Liver (tissue), 9 donors: ENCODE measurements around the gene NUPR1. TPM values are rescaled to one million over a fixed set of nuclear protein-coding genes. Genes with fewer than 3 reads are reported as not detected.

Source experiments
- DNase-seq: peaks from one replicate; pipeline ENCODE4 v3.0.0-alpha.2; 2017; ENCODE audit warnings: low spot score
- H3K27ac ChIP-seq, 2 donors: one replicate each; pipeline ENCODE4 v1.7.0; 2013; ENCODE audit warnings: inconsistent platforms in 2 of 2, low read length in 2 of 2, control low read depth in 1 of 2, low read depth in 1 of 2, mild to moderate bottlenecking in 1 of 2
- H3K27me3 ChIP-seq, 4 donors: one replicate each; pipeline versions ENCODE4 v1.6.1 to v1.7.0; 2013; ENCODE audit warnings: low read length in 3 of 4, inconsistent platforms in 1 of 4, mild to moderate bottlenecking in 1 of 4, moderate library complexity in 1 of 4; ENCODE audit not compliant: control insufficient read depth in 4 of 4, insufficient read depth in 4 of 4
- H3K36me3 ChIP-seq, 4 donors: one replicate each; pipeline versions ENCODE4 v1.6.1 to v1.7.0; 2013; ENCODE audit warnings: low read length in 3 of 4, mild to moderate bottlenecking in 3 of 4, low read depth in 1 of 4, moderate library complexity in 1 of 4; ENCODE audit not compliant: control insufficient read depth in 4 of 4, insufficient read depth in 3 of 4
- H3K4me1 ChIP-seq, 4 donors: one replicate each; pipeline versions ENCODE4 v1.6.1 to v1.7.0; 2013; ENCODE audit warnings: low read length in 3 of 4, mild to moderate bottlenecking in 3 of 4, moderate library complexity in 1 of 4; ENCODE audit not compliant: control insufficient read depth in 4 of 4, insufficient read depth in 4 of 4
- H3K4me3 ChIP-seq, 3 donors: one replicate each; pipeline versions ENCODE4 v1.6.1 to v1.7.0; 2013; ENCODE audit warnings: low read length in 3 of 3, control low read depth in 1 of 3, low read depth in 1 of 3, mild to moderate bottlenecking in 1 of 3
- H3K9ac ChIP-seq, 2 donors: one replicate each; pipeline ENCODE4 v1.7.0; 2013; ENCODE audit warnings: low read length in 2 of 2, mild to moderate bottlenecking in 2 of 2, moderate library complexity in 2 of 2, control low read depth in 1 of 2, low read depth in 1 of 2
- H3K9me3 ChIP-seq, 4 donors: one replicate each; pipeline versions ENCODE4 v1.6.1 to v1.7.0; 2013; ENCODE audit warnings: low read length in 3 of 4; ENCODE audit not compliant: control insufficient read depth in 4 of 4
- EGR1 ChIP-seq, 2 donors: IDR thresholded peaks; 2 replicates each; pipeline ENCODE4 v1.6.1; 2016 to 2018; ENCODE audit warnings: antibody characterized with exemption in 2 of 2, low read depth in 2 of 2
- FOXA1 ChIP-seq: IDR thresholded peaks from 2 replicates; pipeline ENCODE4 v1.6.1; 2016; ENCODE audit warnings: antibody characterized with exemption
- FOXA2 ChIP-seq: IDR thresholded peaks from 2 replicates; pipeline ENCODE4 v1.6.1; 2016; ENCODE audit warnings: antibody characterized with exemption
- HNF4A ChIP-seq, 2 donors: conservative IDR thresholded peaks; 2 replicates each; pipeline ENCODE4 v1.6.1; 2016; ENCODE audit warnings: antibody characterized with exemption in 2 of 2, mild to moderate bottlenecking in 2 of 2
- HNF4G ChIP-seq: IDR thresholded peaks from 2 replicates; pipeline ENCODE4 v1.6.1; 2016; ENCODE audit warnings: antibody characterized with exemption
- JUND ChIP-seq, 2 donors: IDR thresholded peaks; 2 replicates each; pipeline ENCODE4 v1.6.1; 2016; ENCODE audit warnings: antibody characterized with exemption in 2 of 2
- NR2F2 ChIP-seq: IDR thresholded peaks from 2 replicates; pipeline ENCODE4 v1.6.1; 2016; ENCODE audit warnings: antibody characterized with exemption
- RAD21 ChIP-seq, 2 donors: IDR thresholded peaks; 2 replicates each; pipeline ENCODE4 v1.6.1; 2016; ENCODE audit warnings: antibody characterized with exemption in 2 of 2, mild to moderate bottlenecking in 2 of 2
- REST ChIP-seq: IDR thresholded peaks from 2 replicates; pipeline ENCODE4 v1.6.1; 2016; ENCODE audit warnings: antibody characterized with exemption, mild to moderate bottlenecking
- RXRA ChIP-seq, 2 donors: IDR thresholded peaks; 2 replicates each; pipeline ENCODE4 v1.6.1; 2017 to 2018; ENCODE audit warnings: antibody characterized with exemption in 2 of 2, mild to moderate bottlenecking in 1 of 2
- SP1 ChIP-seq: IDR thresholded peaks from 2 replicates; pipeline ENCODE4 v1.6.1; 2018; ENCODE audit warnings: antibody characterized with exemption, mild to moderate bottlenecking
- YY1 ChIP-seq: IDR thresholded peaks from 2 replicates; pipeline ENCODE4 v1.6.1; 2016; ENCODE audit warnings: antibody characterized with exemption, mild to moderate bottlenecking
- WGBS: extraction: QIAGEN DNeasy Blood & Tissue Kit; methylation state at CpG from one replicate; pipeline ENCODE4 v1.1.7; 2013; 5-methylcytosine and 5-hydroxymethylcytosine counted together
- polyA plus RNA-seq, 2 donors: library from polyadenylated mRNA; stranded (reverse) in 1 of 2; unstranded in 1 of 2; fragments of 200-250 nt in 1 of 2; fragments of >200 nt in 1 of 2; fragmentation: Nextera tagmentation in 1 of 2; extraction: Ambion mirVana in 1 of 2; gene quantifications; one replicate each; pipeline versions ENCODE4 v1.2.1 to v1.2.3, GENCODE V29; 2013 to 2015
- total RNA-seq, 2 donors: library from RNA; depleted of rRNA; stranded (reverse); fragments of >200 nt; gene quantifications; one replicate each; pipeline ENCODE4 v1.2.3, GENCODE V29; 2014
- TF ChIP-seq, protein P1 (sequence below): IDR thresholded peaks from 2 replicates; pipeline ENCODE4 v1.6.1; 2016; ENCODE audit warnings: antibody characterized with exemption
- TF ChIP-seq, protein P2 (sequence below): IDR thresholded peaks from 2 replicates; pipeline ENCODE4 v1.6.1; 2016; ENCODE audit warnings: antibody characterized with exemption
- TF ChIP-seq, protein P3 (sequence below): fragments of 150-350 bp; IDR thresholded peaks from 2 replicates; pipeline ENCODE4 v1.5.1; 2017; ENCODE audit warnings: improper control_type of control experiment, low read depth, low read length; ENCODE audit not compliant: missing input control
- TF ChIP-seq, protein P4 (sequence below): IDR thresholded peaks from 2 replicates; pipeline ENCODE4 v1.6.1; 2016; ENCODE audit warnings: antibody characterized with exemption
- donor health status: healthy.
- donor health status: healthy.
- donor health status: healthy.
- donor health status: healthy.
- donor health status: healthy.

Gene NUPR1
- total and polyA plus RNA-seq, 4 donors, result 10.9 to 305 (median 62.6) TPM

- H3K4me3 ChIP-seq, result no peak overlapping the region
- H3K36me3 ChIP-seq, result no peaks in the 10 kb centered on the region
- H3K27ac ChIP-seq, result peak overlapping the region; percentile 68 to 74
- no peak for DNase-seq
- TF ChIP-seq, protein P1, sequence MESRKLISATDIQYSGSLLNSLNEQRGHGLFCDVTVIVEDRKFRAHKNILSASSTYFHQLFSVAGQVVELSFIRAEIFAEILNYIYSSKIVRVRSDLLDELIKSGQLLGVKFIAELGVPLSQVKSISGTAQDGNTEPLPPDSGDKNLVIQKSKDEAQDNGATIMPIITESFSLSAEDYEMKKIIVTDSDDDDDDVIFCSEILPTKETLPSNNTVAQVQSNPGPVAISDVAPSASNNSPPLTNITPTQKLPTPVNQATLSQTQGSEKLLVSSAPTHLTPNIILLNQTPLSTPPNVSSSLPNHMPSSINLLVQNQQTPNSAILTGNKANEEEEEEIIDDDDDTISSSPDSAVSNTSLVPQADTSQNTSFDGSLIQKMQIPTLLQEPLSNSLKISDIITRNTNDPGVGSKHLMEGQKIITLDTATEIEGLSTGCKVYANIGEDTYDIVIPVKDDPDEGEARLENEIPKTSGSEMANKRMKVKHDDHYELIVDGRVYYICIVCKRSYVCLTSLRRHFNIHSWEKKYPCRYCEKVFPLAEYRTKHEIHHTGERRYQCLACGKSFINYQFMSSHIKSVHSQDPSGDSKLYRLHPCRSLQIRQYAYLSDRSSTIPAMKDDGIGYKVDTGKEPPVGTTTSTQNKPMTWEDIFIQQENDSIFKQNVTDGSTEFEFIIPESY, result no peak
- no peak for TF ChIP-seq JUND (IDR thresholded peaks at IDR 0.05)
- TF ChIP-seq, protein P2, sequence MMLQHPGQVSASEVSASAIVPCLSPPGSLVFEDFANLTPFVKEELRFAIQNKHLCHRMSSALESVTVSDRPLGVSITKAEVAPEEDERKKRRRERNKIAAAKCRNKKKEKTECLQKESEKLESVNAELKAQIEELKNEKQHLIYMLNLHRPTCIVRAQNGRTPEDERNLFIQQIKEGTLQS, result no peak
- peak; percentile 12 for TF ChIP-seq SP1
- TF ChIP-seq RXRA (IDR thresholded peaks at IDR 0.05), result peak in 1 of 2 donors; percentile 45
- TF ChIP-seq REST, result no peak
- peak in 1 of 2 donors; percentile 12 for TF ChIP-seq HNF4A (conservative IDR thresholded peaks at IDR 0.05)
- TF ChIP-seq, protein P3, sequence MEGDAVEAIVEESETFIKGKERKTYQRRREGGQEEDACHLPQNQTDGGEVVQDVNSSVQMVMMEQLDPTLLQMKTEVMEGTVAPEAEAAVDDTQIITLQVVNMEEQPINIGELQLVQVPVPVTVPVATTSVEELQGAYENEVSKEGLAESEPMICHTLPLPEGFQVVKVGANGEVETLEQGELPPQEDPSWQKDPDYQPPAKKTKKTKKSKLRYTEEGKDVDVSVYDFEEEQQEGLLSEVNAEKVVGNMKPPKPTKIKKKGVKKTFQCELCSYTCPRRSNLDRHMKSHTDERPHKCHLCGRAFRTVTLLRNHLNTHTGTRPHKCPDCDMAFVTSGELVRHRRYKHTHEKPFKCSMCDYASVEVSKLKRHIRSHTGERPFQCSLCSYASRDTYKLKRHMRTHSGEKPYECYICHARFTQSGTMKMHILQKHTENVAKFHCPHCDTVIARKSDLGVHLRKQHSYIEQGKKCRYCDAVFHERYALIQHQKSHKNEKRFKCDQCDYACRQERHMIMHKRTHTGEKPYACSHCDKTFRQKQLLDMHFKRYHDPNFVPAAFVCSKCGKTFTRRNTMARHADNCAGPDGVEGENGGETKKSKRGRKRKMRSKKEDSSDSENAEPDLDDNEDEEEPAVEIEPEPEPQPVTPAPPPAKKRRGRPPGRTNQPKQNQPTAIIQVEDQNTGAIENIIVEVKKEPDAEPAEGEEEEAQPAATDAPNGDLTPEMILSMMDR, result no peak
- TF ChIP-seq RAD21 (IDR thresholded peaks at IDR 0.05), result no peak
- no peak for TF ChIP-seq YY1
- TF ChIP-seq HNF4G, result no peak
- 46% methylated on average over 7 of the region's 7 CpGs for WGBS
- no peaks in the 10 kb centered on the region for H3K9me3 ChIP-seq
- no peak overlapping the region for H3K9ac ChIP-seq
- no peaks in the 10 kb centered on the region for H3K27me3 ChIP-seq
- H3K4me1 ChIP-seq, result peaks cover 3 to 23% (median 10%) of the 10 kb centered on the region in 4 donors
These were observed 4.3 kb upstream of the NUPR1 start for GRCh38 chr16:28543072-28543471.

GRCh38 chr16:28542646-28543045 lies 3.9 kb upstream of the NUPR1 start:
- no peaks in the 10 kb centered on the region for H3K9me3 ChIP-seq
- TF ChIP-seq HNF4G (no peak), NR2F2 (no peak), EGR1 (IDR thresholded peaks at IDR 0.05; ENCODE audit: low read depth in 2 of 2) (no peak), FOXA2 (no peak), RXRA (IDR thresholded peaks at IDR 0.05) (no peak), RAD21 (IDR thresholded peaks at IDR 0.05) (no peak), FOXA1 (no peak), JUND (IDR thresholded peaks at IDR 0.05) (no peak), SP1 (no peak)
- TF ChIP-seq, protein P3, result no peak
- TF ChIP-seq, protein P4, sequence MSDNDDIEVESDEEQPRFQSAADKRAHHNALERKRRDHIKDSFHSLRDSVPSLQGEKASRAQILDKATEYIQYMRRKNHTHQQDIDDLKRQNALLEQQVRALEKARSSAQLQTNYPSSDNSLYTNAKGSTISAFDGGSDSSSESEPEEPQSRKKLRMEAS, result no peak
- H3K4me3 ChIP-seq, result no peak overlapping the region
- H3K27me3 ChIP-seq, result no peaks in the 10 kb centered on the region
- H3K27ac ChIP-seq, result peak overlapping the region; percentile 68 to 74
- 78% methylated on average over 7 of the region's 7 CpGs for WGBS
- H3K4me1 ChIP-seq, result peaks cover 3 to 27% (median 10%) of the 10 kb centered on the region in 4 donors
- H3K36me3 ChIP-seq, result no peaks in the 10 kb centered on the region
- no peak for DNase-seq
- no peak overlapping the region for H3K9ac ChIP-seq
